Measurements from ENCODE around the gene SPRR2D.

- TF ChIP-seq SIN3A (IDR thresholded peaks at IDR 0.05; ENCODE audit: borderline replicate concordance, insufficient read depth, low read length) = no peak
- TF ChIP-seq POLR2AphosphoS5 (IDR thresholded peaks at IDR 0.05; ENCODE audit: low read depth, low read length) = no peak
- TF ChIP-seq, protein P1, sequence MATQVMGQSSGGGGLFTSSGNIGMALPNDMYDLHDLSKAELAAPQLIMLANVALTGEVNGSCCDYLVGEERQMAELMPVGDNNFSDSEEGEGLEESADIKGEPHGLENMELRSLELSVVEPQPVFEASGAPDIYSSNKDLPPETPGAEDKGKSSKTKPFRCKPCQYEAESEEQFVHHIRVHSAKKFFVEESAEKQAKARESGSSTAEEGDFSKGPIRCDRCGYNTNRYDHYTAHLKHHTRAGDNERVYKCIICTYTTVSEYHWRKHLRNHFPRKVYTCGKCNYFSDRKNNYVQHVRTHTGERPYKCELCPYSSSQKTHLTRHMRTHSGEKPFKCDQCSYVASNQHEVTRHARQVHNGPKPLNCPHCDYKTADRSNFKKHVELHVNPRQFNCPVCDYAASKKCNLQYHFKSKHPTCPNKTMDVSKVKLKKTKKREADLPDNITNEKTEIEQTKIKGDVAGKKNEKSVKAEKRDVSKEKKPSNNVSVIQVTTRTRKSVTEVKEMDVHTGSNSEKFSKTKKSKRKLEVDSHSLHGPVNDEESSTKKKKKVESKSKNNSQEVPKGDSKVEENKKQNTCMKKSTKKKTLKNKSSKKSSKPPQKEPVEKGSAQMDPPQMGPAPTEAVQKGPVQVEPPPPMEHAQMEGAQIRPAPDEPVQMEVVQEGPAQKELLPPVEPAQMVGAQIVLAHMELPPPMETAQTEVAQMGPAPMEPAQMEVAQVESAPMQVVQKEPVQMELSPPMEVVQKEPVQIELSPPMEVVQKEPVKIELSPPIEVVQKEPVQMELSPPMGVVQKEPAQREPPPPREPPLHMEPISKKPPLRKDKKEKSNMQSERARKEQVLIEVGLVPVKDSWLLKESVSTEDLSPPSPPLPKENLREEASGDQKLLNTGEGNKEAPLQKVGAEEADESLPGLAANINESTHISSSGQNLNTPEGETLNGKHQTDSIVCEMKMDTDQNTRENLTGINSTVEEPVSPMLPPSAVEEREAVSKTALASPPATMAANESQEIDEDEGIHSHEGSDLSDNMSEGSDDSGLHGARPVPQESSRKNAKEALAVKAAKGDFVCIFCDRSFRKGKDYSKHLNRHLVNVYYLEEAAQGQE (IDR thresholded peaks at IDR 0.05; ENCODE audit: insufficient read depth in 1 of 2, low read depth in 2 of 2, low read length in 2 of 2) = no peak
- no peak for TF ChIP-seq TAF1 (IDR thresholded peaks at IDR 0.05; ENCODE audit: borderline replicate concordance, insufficient read depth, low read length)
- no peak for TF ChIP-seq FOXP2 (optimal IDR thresholded peaks at IDR 0.05; ENCODE audit: borderline replicate concordance, extremely low read depth, extremely low read length, insufficient read depth)
Measured at GRCh38 chr1:153058826-153059784, 18.2 kb upstream of the SPRR2D start.

Measured in PFSK-1 (cell line).